Left ventricle myocardium inferior (tissue), 1 donor: ENCODE measurements around the gene AFDN. TPM values are rescaled to one million over a fixed set of nuclear protein-coding genes. Genes with fewer than 3 reads are reported as not detected.

Experiments
- DNase-seq: peaks from one replicate; pipeline ENCODE4 v3.0.0-alpha.2; 2020
- H3K27ac ChIP-seq: fragments of 200-600 bp; replicated peaks from 2 replicates; pipeline ENCODE4 v1.8.0; 2021
- H3K27me3 ChIP-seq: fragments of 200-600 bp; 2 replicates; pipeline ENCODE4 v1.8.0; 2021; ENCODE audit warnings: low read depth
- H3K36me3 ChIP-seq: fragments of 200-600 bp; 2 replicates; pipeline ENCODE4 v1.8.0; 2021
- H3K4me1 ChIP-seq: fragments of 200-600 bp; 2 replicates; pipeline ENCODE4 v1.8.0; 2021
- H3K4me3 ChIP-seq: fragments of 200-600 bp; 2 replicates; pipeline ENCODE4 v1.8.0; 2021; ENCODE audit warnings: mild to moderate bottlenecking, moderate library complexity
- H3K9me3 ChIP-seq: fragments of 200-600 bp; replicated peaks from 2 replicates; pipeline ENCODE4 v1.8.0; 2021
- intact Hi-C: fragments of 100-400 bp; cut with micrococcal nuclease; formaldehyde crosslinking; loops from one replicate; pipeline ENCODE4 v1.11.0; 2022
- total RNA-seq: library from RNA; stranded (reverse); fragmentation: NEBNext Ultra II Directional; extraction: Animal tissue kit (Norgen Biotek cat#: 25700); gene quantifications from one replicate; pipeline ENCODE4 v1.2.1, GENCODE V29; 2021
- TF ChIP-seq, protein P1 (sequence below): fragments of 200-600 bp; IDR thresholded peaks from 2 replicates; pipeline ENCODE4 v1.8.0; 2021; ENCODE audit warnings: antibody characterized with exemption, mild to moderate bottlenecking, borderline replicate concordance
- donor health status: DM: no; HTN: yes; CAD: no; lungs with severe emphysema.

The AFDN gene
- total RNA-seq, 1 donor from 2014 or later: 54.9 TPM

GRCh38 chr6:167845856-167846255 is 19.1 kb downstream of the AFDN start:
- DNase-seq: no peak
- Histone ChIP-seq H3K36me3 (no peaks in the 10 kb centered on the region), H3K4me1 (peaks cover 63% of the 10 kb centered on the region), H3K27ac (no peak overlapping the region), H3K4me3 (no peak overlapping the region), H3K9me3 (no peaks in the 10 kb centered on the region), H3K27me3 (no peaks in the 10 kb centered on the region)
- TF ChIP-seq, protein P1, sequence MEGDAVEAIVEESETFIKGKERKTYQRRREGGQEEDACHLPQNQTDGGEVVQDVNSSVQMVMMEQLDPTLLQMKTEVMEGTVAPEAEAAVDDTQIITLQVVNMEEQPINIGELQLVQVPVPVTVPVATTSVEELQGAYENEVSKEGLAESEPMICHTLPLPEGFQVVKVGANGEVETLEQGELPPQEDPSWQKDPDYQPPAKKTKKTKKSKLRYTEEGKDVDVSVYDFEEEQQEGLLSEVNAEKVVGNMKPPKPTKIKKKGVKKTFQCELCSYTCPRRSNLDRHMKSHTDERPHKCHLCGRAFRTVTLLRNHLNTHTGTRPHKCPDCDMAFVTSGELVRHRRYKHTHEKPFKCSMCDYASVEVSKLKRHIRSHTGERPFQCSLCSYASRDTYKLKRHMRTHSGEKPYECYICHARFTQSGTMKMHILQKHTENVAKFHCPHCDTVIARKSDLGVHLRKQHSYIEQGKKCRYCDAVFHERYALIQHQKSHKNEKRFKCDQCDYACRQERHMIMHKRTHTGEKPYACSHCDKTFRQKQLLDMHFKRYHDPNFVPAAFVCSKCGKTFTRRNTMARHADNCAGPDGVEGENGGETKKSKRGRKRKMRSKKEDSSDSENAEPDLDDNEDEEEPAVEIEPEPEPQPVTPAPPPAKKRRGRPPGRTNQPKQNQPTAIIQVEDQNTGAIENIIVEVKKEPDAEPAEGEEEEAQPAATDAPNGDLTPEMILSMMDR: no peak
- intact Hi-C loops: no loop called here

DNA sequence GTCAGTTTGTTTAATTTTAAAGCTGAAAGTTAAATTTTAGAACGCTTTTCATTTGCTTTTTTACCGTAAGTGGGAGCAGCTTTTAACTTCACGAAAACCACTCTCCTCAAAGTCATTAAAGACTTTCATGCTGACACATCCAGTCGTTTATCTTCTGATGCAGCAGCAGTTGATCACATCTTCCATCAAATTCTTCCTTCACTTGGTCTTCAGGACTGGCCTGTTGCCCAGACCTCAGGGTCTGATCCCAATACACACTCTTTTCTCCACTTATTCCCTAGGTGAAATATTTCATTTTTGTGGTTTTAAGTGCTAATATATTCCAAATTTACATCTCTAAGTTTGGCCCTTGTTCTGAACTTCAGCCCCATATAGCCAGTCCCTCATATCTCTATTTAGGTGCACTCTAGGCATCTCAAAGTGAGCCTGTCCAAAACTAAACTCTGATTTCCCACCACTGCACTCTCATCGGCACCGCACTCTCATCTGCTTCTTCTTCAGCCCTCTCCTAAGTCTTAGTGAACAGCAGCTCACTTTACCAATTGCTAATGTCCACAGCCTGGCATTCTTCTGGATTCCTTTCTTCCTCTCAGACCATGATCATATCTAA is 20.4 kb downstream of the AFDN start:
- TF ChIP-seq, protein P1: no peak
- Histone ChIP-seq H3K27me3 (no peaks in the 10 kb centered on the region), H3K36me3 (no peaks in the 10 kb centered on the region), H3K27ac (no peak overlapping the region), H3K4me3 (no peak overlapping the region), H3K9me3 (no peaks in the 10 kb centered on the region), H3K4me1 (peaks cover 63% of the 10 kb centered on the region)
- no peak for DNase-seq
- intact Hi-C loops: no loop called here

GRCh38 chr6:167847936-167848335 is 21.2 kb downstream of the AFDN start:
- no peak for DNase-seq
- Histone ChIP-seq H3K4me1 (peaks cover 65% of the 10 kb centered on the region), H3K27ac (no peak overlapping the region), H3K36me3 (no peaks in the 10 kb centered on the region), H3K27me3 (no peaks in the 10 kb centered on the region), H3K4me3 (no peak overlapping the region), H3K9me3 (no peaks in the 10 kb centered on the region)
- intact Hi-C loops: no loop called here
- TF ChIP-seq, protein P1: no peak

DNA sequence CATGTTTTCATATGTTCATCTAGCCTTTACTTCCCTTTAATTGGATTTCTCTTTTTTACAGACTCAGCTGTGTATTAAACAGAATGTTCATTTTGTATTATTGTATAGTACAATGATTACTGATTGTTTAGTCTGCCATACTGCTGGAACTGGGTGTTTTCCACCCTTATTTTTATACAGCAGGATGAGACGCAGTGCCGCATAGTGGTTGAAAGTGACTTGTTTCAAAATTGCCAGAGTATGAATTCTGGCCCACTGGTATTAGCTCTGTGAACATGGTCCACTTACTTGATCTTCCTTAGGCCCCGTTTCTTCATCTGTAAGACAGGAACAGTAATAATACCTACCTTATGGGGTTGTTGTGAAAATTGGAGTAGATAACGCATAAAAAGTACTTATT is 22.1 kb downstream of the AFDN start:
- no peak overlapping the region for H3K4me3 ChIP-seq
- H3K4me1 ChIP-seq: peaks cover 60% of the 10 kb centered on the region
- no peaks in the 10 kb centered on the region for H3K9me3 ChIP-seq
- no peaks in the 10 kb centered on the region for H3K36me3 ChIP-seq
- TF ChIP-seq, protein P1: no peak
- no peak overlapping the region for H3K27ac ChIP-seq
- intact Hi-C loops: no loop called here
- DNase-seq: no peak
- no peaks in the 10 kb centered on the region for H3K27me3 ChIP-seq

DNA sequence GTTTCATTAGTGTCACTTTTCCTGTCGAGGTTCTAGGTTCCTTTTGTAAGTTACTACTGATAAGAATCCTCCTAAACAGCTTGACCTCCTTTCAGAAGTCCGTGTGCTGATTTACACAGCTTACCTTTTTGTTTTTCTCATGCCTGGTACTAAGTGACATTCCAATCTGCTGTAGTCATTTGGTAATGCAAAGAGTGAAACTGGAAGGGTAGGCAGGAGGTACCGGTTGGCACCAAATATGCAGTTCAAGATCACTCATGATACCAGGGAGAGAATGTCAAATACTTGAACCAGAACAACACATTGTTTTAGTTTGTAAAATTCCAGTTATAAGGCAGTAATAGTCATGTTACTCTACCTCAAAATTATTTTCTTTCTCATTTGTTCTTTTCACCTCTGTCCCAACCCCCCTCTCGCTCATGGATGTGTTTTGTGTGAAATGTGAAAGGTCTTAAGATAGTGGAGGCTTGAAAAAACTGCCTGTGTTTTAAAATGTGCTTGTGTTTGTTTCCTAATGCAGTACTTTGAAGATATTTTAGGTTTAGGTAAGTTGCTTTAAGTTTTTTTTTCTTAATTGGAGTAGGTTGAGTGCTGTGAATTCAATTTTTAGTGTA is 23.2 kb downstream of the AFDN start:
- TF ChIP-seq, protein P1: no peak
- Histone ChIP-seq H3K4me3 (no peak overlapping the region), H3K27ac (no peak overlapping the region), H3K9me3 (no peaks in the 10 kb centered on the region), H3K36me3 (no peaks in the 10 kb centered on the region), H3K27me3 (no peaks in the 10 kb centered on the region), H3K4me1 (peaks cover 60% of the 10 kb centered on the region)
- no peak for DNase-seq
- intact Hi-C loops: no loop called here
